ENCODE results near the gene COBLL1. TPM values are rescaled to one million over a fixed set of nuclear protein-coding genes. Genes with fewer than 3 reads are reported as not detected.

The COBLL1 gene
- total RNA-seq, 1 experiment from 2014 or later: 3.6 TPM

DNA sequence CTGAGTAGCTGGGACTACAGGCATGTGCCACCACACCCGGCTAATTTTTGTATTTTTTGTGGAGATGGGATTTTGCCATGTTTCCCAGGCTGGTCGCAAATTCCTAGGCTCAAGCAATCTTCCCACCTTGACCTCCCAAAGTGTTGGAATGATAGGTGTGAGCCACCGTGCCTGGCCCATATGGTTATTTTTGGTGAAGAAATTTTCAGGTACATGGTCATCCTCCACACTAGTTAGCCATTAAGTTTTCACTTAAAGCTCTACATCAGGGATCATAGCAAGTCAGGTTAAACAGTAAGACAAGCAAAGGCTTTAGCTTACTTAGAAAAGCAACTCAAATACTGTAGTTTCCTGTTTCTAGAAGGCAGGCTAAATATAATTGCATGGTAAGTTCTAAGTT is 116.1 kb downstream of the COBLL1 start:
- no TSS peak for BruUV-seq (replicated peaks)
- Histone ChIP-seq H3K27me3 (ENCODE audit: low read length) (no peaks in the 10 kb centered on the region), H3K27ac (ENCODE audit: low read length) (no peak overlapping the region), H3K9ac (ENCODE audit: low read length) (no peak overlapping the region), H3K4me1 (ENCODE audit: insufficient read depth, low read length) (no peaks in the 10 kb centered on the region), H3F3A (ENCODE audit: low read length, unreplicated experiment) (no peaks in the 10 kb centered on the region), H3K9me3 (ENCODE audit: low read length) (no peaks in the 10 kb centered on the region), H4K20me1 (ENCODE audit: low read length) (no peaks in the 10 kb centered on the region), H3K9me2 (replicated peaks; ENCODE audit: low read length) (no peaks in the 10 kb centered on the region), H2AFZ (ENCODE audit: low read length) (no peak overlapping the region), H3K4me2 (ENCODE audit: low read length) (no peak overlapping the region), H3K36me3 (ENCODE audit: low read depth, low read length) (no peaks in the 10 kb centered on the region), H3K79me2 (ENCODE audit: low read length) (no peaks in the 10 kb centered on the region), H3K4me3 (ENCODE audit: low read length) (no peak overlapping the region)
- intact Hi-C loops (cut with micrococcal nuclease): no loop called here
- CTCF ChIA-PET: interaction anchor here (0.5 kb wide), 1 partner anchor 88 kb away, joined by 3 read pairs; no protein-coding TSS in a partner anchor
- no peak for ATAC-seq
- TF ChIP-seq, protein P1, sequence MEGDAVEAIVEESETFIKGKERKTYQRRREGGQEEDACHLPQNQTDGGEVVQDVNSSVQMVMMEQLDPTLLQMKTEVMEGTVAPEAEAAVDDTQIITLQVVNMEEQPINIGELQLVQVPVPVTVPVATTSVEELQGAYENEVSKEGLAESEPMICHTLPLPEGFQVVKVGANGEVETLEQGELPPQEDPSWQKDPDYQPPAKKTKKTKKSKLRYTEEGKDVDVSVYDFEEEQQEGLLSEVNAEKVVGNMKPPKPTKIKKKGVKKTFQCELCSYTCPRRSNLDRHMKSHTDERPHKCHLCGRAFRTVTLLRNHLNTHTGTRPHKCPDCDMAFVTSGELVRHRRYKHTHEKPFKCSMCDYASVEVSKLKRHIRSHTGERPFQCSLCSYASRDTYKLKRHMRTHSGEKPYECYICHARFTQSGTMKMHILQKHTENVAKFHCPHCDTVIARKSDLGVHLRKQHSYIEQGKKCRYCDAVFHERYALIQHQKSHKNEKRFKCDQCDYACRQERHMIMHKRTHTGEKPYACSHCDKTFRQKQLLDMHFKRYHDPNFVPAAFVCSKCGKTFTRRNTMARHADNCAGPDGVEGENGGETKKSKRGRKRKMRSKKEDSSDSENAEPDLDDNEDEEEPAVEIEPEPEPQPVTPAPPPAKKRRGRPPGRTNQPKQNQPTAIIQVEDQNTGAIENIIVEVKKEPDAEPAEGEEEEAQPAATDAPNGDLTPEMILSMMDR (conservative IDR thresholded peaks at IDR 0.05; ENCODE audit: low read depth, low read length): no peak
- no peak for TF ChIP-seq EZH2phosphoT487 (IDR thresholded peaks at IDR 0.05; ENCODE audit: borderline replicate concordance, low read length)
- TF ChIP-seq EZH2 (IDR thresholded peaks at IDR 0.05; ENCODE audit: low read length, unreplicated experiment): no peak
- POLR2A ChIA-PET (ENCODE audit: unreplicated experiment): no interaction called here
- no peak for DNase-seq

DNA sequence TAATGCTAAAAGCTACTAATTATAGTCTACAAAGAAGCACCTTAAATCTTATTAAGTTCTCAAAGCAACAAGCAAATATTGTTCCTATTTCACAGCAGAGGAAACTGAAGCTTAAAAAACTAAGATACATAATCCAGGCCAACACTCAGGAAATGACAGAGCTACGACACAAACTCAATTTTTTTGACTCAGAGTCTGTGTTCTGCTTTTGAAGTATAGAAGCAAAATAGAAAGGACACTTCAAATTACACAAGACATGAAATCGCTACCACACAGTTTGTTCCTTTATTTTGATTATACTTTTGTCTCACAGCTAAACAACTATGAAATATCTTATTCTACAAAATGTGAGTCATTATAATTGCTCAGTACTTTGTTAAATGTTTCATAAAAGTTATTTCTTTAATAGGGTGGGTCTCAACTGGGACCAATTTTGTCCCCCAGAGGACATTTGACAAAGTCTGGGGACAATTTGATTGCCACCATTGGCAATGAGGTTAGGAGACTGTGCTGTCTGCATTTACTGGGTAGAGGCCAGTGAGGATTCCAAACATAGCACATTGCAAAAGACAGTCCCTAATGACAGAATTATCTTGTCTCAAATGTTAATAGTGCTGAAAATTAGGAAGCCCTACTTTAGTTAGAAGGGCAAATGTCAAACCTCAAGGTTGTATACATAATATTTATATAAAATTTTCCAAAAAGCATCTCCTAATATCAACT is 118.8 kb downstream of the COBLL1 start:
- Histone ChIP-seq H3K27ac (ENCODE audit: low read length) (no peak overlapping the region), H2AFZ (ENCODE audit: low read length) (no peak overlapping the region), H3K4me2 (ENCODE audit: low read length) (no peak overlapping the region), H3K9ac (ENCODE audit: low read length) (no peak overlapping the region), H3K4me1 (ENCODE audit: insufficient read depth, low read length) (0 out of 2 replicates have a peak, but pooled peaks cover 5% of the 10 kb centered on the region), H3K36me3 (ENCODE audit: low read depth, low read length) (no peaks in the 10 kb centered on the region), H3K9me2 (replicated peaks; ENCODE audit: low read length) (no peaks in the 10 kb centered on the region), H3K4me3 (ENCODE audit: low read length) (no peak overlapping the region), H4K20me1 (ENCODE audit: low read length) (no peaks in the 10 kb centered on the region), H3K27me3 (ENCODE audit: low read length) (no peaks in the 10 kb centered on the region), H3K9me3 (ENCODE audit: low read length) (no peaks in the 10 kb centered on the region), H3K79me2 (ENCODE audit: low read length) (no peaks in the 10 kb centered on the region), H3F3A (ENCODE audit: low read length, unreplicated experiment) (no peaks in the 10 kb centered on the region)
- ChIA-PET CTCF (no interaction called here), POLR2A (ENCODE audit: unreplicated experiment) (interaction anchor here (0.6 kb wide), 1 partner anchor 119 kb away, joined by 3 read pairs; the partner anchor contains the start of gene COBLL1)
- ATAC-seq (no peak), DNase-seq (no peak)
- TF ChIP-seq, protein P1 (conservative IDR thresholded peaks at IDR 0.05; ENCODE audit: low read depth, low read length): no peak
- no peak for TF ChIP-seq EZH2 (IDR thresholded peaks at IDR 0.05; ENCODE audit: low read length, unreplicated experiment)
- intact Hi-C loops (cut with micrococcal nuclease): no loop called here
- no TSS peak for BruUV-seq (replicated peaks)

DNA sequence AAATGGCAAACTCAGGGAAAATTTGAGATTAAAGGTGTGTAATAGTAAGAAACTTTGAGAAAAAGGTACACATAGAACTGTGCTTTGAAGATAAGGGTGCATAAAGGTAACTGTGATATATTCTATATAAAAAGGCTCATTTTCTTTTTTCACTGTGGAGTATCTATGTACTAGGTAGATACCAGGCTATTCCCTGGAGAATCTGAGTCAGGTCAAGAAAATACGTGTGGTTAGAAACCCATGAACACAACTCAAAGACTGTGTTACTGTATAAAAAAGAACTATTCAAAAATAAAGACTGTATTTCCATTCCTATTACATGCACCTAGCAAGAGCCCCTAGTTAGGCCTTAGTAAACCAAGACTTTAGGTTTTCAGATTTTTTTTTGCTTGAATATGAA is 120.2 kb downstream of the COBLL1 start:
- Histone ChIP-seq H3K4me2 (ENCODE audit: low read length) (no peak overlapping the region), H3K9me2 (replicated peaks; ENCODE audit: low read length) (no peaks in the 10 kb centered on the region), H3K4me1 (ENCODE audit: insufficient read depth, low read length) (0 out of 2 replicates have a peak, but pooled peaks cover 6% of the 10 kb centered on the region), H3K27me3 (ENCODE audit: low read length) (no peaks in the 10 kb centered on the region), H4K20me1 (ENCODE audit: low read length) (no peaks in the 10 kb centered on the region), H3K27ac (ENCODE audit: low read length) (no peak overlapping the region), H3K36me3 (ENCODE audit: low read depth, low read length) (no peaks in the 10 kb centered on the region), H3K4me3 (ENCODE audit: low read length) (no peak overlapping the region), H2AFZ (ENCODE audit: low read length) (no peak overlapping the region), H3K79me2 (ENCODE audit: low read length) (no peaks in the 10 kb centered on the region), H3F3A (ENCODE audit: low read length, unreplicated experiment) (no peaks in the 10 kb centered on the region), H3K9me3 (ENCODE audit: low read length) (no peaks in the 10 kb centered on the region), H3K9ac (ENCODE audit: low read length) (no peak overlapping the region)
- BruUV-seq (replicated peaks): no TSS peak
- DNase-seq (no peak), ATAC-seq (no peak)
- CTCF ChIA-PET: no interaction called here
- TF ChIP-seq, protein P1 (conservative IDR thresholded peaks at IDR 0.05; ENCODE audit: low read depth, low read length): no peak
- no peak for TF ChIP-seq EZH2phosphoT487 (IDR thresholded peaks at IDR 0.05; ENCODE audit: borderline replicate concordance, low read length)
- TF ChIP-seq EZH2 (IDR thresholded peaks at IDR 0.05; ENCODE audit: low read length, unreplicated experiment): no peak
- intact Hi-C loops (cut with micrococcal nuclease): no loop called here
- POLR2A ChIA-PET (ENCODE audit: unreplicated experiment): no interaction called here

All from PC-3 (cell line).